ENCODE data around the gene MEI1.

DNA sequence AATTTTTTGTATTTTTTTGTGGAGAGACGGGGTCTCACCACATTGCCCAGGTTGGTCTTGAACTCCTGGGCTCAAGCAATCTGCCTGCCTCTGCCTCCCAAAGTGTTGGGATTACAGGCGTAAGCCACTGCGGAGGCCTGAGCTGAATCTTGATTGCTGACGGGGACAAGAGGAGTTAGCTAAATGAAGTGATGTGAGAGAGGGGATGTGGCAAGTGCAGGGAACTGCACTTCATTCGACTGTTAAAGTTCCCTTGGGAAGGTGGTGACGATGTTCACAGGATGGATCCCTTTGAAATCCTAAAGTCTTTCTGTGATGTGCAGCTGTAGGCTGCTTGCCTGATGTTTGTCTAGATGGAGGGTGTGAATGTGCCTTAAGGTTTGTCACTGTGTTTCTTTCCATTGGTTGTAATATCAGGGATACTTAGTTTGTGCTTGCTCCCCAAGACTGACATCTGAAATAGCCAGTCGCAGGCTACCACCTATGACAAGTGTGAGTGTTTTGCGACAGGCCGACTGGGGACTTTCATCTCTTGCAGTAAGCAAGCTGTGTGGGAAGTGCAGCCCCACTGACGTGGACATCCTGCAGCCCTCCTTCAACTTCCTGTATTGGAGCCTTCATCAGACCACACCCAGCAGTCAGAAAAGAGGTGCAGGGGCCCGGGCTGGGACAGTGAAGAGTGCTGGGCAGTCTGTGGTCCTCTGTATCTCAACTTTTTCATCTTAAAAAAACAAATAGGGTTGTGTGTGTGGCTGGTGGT lies 81.6 kb downstream of the MEI1 start:
- TF ChIP-seq, protein P1, sequence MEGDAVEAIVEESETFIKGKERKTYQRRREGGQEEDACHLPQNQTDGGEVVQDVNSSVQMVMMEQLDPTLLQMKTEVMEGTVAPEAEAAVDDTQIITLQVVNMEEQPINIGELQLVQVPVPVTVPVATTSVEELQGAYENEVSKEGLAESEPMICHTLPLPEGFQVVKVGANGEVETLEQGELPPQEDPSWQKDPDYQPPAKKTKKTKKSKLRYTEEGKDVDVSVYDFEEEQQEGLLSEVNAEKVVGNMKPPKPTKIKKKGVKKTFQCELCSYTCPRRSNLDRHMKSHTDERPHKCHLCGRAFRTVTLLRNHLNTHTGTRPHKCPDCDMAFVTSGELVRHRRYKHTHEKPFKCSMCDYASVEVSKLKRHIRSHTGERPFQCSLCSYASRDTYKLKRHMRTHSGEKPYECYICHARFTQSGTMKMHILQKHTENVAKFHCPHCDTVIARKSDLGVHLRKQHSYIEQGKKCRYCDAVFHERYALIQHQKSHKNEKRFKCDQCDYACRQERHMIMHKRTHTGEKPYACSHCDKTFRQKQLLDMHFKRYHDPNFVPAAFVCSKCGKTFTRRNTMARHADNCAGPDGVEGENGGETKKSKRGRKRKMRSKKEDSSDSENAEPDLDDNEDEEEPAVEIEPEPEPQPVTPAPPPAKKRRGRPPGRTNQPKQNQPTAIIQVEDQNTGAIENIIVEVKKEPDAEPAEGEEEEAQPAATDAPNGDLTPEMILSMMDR (IDR thresholded peaks at IDR 0.05) = no peak
- no peak for TF ChIP-seq POLR2A (IDR thresholded peaks at IDR 0.05)
